Thymus (tissue), 11 donors: ENCODE measurements around the gene RNF150. TPM values are rescaled to one million over a fixed set of nuclear protein-coding genes. Genes with fewer than 3 reads are reported as not detected.
A peak's percentile ranks its signal among the peaks of the same experiment; 100 is the strongest.

Experiments used
- DNase-seq, 9 donors: peaks; one replicate each; pipeline ENCODE4 v3.0.0-alpha.2; 2013; ENCODE audit warnings: low spot score in 9 of 9, low read depth in 6 of 9, missing footprints in 1 of 9
- H3K27ac ChIP-seq, 2 donors: one replicate each; pipeline ENCODE4 v1.5.1; 2013; ENCODE audit warnings: control low read depth in 1 of 2, low read depth in 1 of 2, low read length in 1 of 2, mild to moderate bottlenecking in 1 of 2, moderate library complexity in 1 of 2
- H3K27me3 ChIP-seq, 2 donors: one replicate each; pipeline ENCODE4 v1.5.1; 2013; ENCODE audit warnings: low read length in 1 of 2; ENCODE audit not compliant: control insufficient read depth in 2 of 2, insufficient read depth in 1 of 2
- H3K36me3 ChIP-seq, 2 donors: one replicate each; pipeline ENCODE4 v1.5.1; 2013; ENCODE audit warnings: low read length in 1 of 2, mild to moderate bottlenecking in 1 of 2, moderate library complexity in 1 of 2; ENCODE audit not compliant: control insufficient read depth in 2 of 2, insufficient read depth in 2 of 2
- H3K4me1 ChIP-seq, 2 donors: one replicate each; pipeline ENCODE4 v1.5.1; 2013; ENCODE audit warnings: low read length in 2 of 2; ENCODE audit not compliant: control insufficient read depth in 2 of 2, insufficient read depth in 2 of 2
- H3K4me3 ChIP-seq, 2 donors: one replicate each; pipeline ENCODE4 v1.5.1; 2013; ENCODE audit warnings: low read length in 2 of 2, control low read depth in 1 of 2, mild to moderate bottlenecking in 1 of 2
- H3K9me3 ChIP-seq, 2 donors: one replicate each; pipeline ENCODE4 v1.5.1; 2013; ENCODE audit warnings: low read length in 1 of 2, mild to moderate bottlenecking in 1 of 2; ENCODE audit not compliant: control insufficient read depth in 2 of 2, insufficient read depth in 1 of 2
- WGBS: extraction: QIAGEN DNeasy Blood & Tissue Kit; methylation state at CpG from one replicate; pipeline ENCODE4 v1.1.7; 2013; 5-methylcytosine and 5-hydroxymethylcytosine counted together
- polyA plus RNA-seq: library from polyadenylated mRNA; stranded (reverse); fragments of 200-250 nt; gene quantifications from one replicate; pipeline ENCODE4 v1.2.3, GENCODE V29; 2013
- total RNA-seq: library from RNA; stranded (reverse); fragments of 120-200 nt; gene quantifications from one replicate; pipeline ENCODE4 v1.2.4, GENCODE V29; 2013
- donor health status: healthy.

Gene RNF150
- total and polyA plus RNA-seq, 2 donors: 1.4 to 2.9 TPM

GRCh38 chr4:140994015-140994414, 139.3 kb downstream of the RNF150 start:
- WGBS: 93% methylated on average over 1 of the region's 1 CpG
- no peaks in the 10 kb centered on the region for H3K36me3 ChIP-seq
- no peak overlapping the region for H3K27ac ChIP-seq

GRCh38 chr4:140993370-140993769, 139.9 kb downstream of the RNF150 start:
- Histone ChIP-seq H3K9me3 (no peaks in the 10 kb centered on the region), H3K36me3 (no peaks in the 10 kb centered on the region), H3K4me1 (no peaks in the 10 kb centered on the region), H3K27ac (no peak overlapping the region), H3K4me3 (no peak overlapping the region), H3K27me3 (no peaks in the 10 kb centered on the region)
- DNase-seq: no peak
- 96% methylated on average over 4 of the region's 4 CpGs for WGBS

More at GRCh38 chr4:140994015-140994414, 139.3 kb downstream of the RNF150 start:
- Histone ChIP-seq H3K4me3 (no peak overlapping the region), H3K9me3 (no peaks in the 10 kb centered on the region), H3K4me1 (no peaks in the 10 kb centered on the region), H3K27me3 (no peaks in the 10 kb centered on the region)
- no peak for DNase-seq

DNA sequence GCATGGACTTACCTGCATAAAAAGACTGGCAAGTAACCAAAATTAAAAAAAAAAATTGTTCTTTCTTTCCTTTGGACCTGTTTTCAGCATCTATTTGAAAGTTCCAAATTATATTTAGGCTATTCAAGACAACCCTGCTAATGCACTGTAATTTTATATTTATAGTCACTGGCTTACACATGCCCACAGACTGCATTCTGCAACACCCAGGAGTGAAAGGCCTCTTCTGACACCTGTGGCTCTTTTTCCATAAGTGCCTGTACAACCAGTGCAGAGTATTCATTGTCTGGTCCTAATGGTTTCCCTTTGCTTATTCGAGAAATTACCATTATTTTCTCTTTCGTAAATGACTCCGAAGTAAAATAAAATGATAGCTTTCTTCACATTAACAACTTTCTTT, 143.3 kb downstream of the RNF150 start:
- H3K4me1 ChIP-seq: no peaks in the 10 kb centered on the region
- 98% methylated on average over 3 of the region's 3 CpGs for WGBS
- H3K27me3 ChIP-seq: no peaks in the 10 kb centered on the region
- no peak overlapping the region for H3K4me3 ChIP-seq
- H3K27ac ChIP-seq: no peak overlapping the region
- H3K36me3 ChIP-seq: no peaks in the 10 kb centered on the region
- no peaks in the 10 kb centered on the region for H3K9me3 ChIP-seq
- DNase-seq: no peak

- no peaks in the 10 kb centered on the region for H3K4me1 ChIP-seq
- no peaks in the 10 kb centered on the region for H3K36me3 ChIP-seq
- no peaks in the 10 kb centered on the region for H3K27me3 ChIP-seq
- no peak overlapping the region for H3K27ac ChIP-seq
- H3K4me3 ChIP-seq: no peak overlapping the region
- no peak for DNase-seq
- 95% methylated on average over 5 of the region's 5 CpGs for WGBS
- no peaks in the 10 kb centered on the region for H3K9me3 ChIP-seq
Observed at GRCh38 chr4:140986045-140986444, 147.2 kb downstream of the RNF150 start.

DNA sequence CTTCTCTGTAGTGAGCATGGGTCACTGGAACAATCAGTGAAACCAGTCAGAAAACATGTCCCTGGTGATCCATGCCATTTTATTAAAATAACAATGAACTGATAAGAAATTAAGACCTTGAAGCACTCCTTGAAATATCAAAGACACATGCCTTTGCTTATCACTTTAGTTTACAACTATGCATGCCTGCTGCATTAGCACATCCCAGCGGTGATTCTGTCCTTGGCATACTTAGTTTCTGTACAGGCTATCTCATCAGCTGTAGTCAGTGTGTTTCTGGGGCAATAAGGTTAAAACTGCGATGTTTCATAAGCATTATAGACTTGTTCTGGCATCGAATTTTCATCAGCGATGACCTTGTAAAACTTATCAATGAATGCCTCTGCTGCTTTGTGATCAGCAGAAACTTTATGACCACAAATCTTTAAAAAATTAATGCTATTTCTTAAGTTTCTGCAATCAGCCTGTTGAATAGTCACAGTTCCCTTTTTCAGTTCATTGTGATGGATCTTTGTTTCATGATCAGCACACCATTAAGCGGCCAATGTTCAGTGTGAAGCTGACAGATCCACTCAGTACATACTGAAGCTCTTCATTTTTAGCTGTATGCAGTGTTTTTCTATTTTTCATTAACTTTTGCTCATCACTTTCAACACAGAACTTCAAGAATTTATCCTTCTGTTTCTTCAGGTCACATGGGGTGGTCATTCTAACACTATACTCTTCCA, 150.5 kb downstream of the RNF150 start:
- H3K27me3 ChIP-seq: no peaks in the 10 kb centered on the region
- DNase-seq: no peak
- WGBS: 97% methylated on average over 5 of the region's 5 CpGs
- H3K9me3 ChIP-seq: no peaks in the 10 kb centered on the region
- H3K4me3 ChIP-seq: no peak overlapping the region
- no peak overlapping the region for H3K27ac ChIP-seq
- no peaks in the 10 kb centered on the region for H3K4me1 ChIP-seq
- H3K36me3 ChIP-seq: no peaks in the 10 kb centered on the region

DNA sequence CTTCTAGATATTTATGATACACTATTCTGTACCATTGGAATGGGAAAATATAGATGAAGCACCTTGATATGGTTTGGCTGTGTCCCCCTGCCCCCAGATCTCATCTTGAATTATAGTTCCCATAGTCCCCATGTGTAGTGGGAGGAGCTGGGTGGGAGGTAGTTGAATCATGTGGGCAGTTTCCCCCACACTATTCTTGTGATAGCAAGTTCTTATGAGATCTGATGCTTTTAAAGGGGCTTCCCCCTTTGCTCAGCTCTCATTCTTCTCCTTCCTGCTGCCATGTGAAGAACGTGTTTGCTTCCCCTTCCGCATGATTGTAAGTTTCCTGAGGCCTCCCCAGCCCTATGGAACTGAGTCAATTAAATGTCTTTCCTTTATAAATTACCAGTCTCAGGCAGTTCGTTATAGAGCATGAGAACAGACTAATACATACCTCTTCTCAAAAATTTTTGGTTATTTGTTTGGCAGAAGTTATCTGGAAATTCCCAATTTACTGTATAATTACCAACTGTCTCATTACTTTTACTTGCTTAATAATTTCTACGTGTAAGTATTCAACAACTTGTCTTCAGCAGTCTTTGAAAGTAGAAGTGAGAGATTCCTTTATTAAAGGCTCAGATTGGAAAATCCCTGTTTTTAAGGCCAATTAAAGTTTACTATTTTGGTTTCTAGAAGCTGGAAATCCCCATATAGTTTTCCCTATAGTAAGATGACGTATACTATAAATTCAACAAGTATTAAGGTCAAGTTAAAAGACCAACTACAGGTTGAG, 152.7 kb downstream of the RNF150 start:
- Histone ChIP-seq H3K36me3 (no peaks in the 10 kb centered on the region), H3K27ac (peak overlapping the region in 1 of 2 donors; percentile 62), H3K27me3 (no peaks in the 10 kb centered on the region), H3K4me1 (no peaks in the 10 kb centered on the region), H3K4me3 (no peak overlapping the region), H3K9me3 (no peaks in the 10 kb centered on the region)
- 89% methylated on average over 5 of the region's 5 CpGs for WGBS
- no peak for DNase-seq

- H3K36me3 ChIP-seq: no peaks in the 10 kb centered on the region
- DNase-seq: no peak
- H3K9me3 ChIP-seq: no peaks in the 10 kb centered on the region
- 95% methylated on average over 2 of the region's 2 CpGs for WGBS
- no peak overlapping the region for H3K27ac ChIP-seq
- H3K4me1 ChIP-seq: no peaks in the 10 kb centered on the region
- no peaks in the 10 kb centered on the region for H3K27me3 ChIP-seq
- H3K4me3 ChIP-seq: no peak overlapping the region
Observed at GRCh38 chr4:140976768-140977167, 156.5 kb downstream of the RNF150 start.

DNA sequence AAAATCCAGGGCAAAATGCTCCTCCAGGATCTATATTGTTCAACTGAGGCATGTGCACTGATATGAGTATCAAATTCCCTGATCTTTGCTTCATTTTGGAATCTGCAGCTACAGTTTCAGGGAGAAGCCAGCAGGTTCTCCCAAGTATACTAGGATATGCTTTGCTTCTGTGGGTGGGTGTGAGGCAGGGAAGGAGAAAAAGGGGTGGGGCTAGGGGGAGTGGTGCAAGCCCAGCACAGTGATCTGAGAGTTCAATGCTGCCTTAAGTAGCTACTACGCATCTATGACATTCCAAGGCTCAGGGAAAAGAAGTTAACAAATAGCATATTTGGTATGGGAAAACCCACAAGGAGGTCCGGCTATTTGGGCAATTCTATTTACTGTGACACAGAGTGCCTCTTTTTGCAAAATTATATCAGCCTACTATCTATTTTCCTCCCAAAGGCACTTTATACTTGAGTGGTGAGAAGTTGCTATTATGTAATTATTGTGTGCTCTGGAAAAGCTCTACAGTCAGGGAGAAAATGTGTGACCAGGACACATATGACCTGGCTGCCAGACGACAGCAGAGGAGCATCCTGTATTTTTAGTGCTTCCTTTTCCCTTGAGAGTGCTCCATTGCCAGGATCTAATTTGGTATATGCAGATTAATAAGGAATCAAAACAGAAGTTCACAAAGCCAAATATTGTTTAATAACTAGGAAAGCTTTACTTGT, 162.0 kb downstream of the RNF150 start:
- no peak overlapping the region for H3K4me3 ChIP-seq
- no peak for DNase-seq
- WGBS: 94% methylated on average over 3 of the region's 3 CpGs
- no peak overlapping the region for H3K27ac ChIP-seq
- H3K4me1 ChIP-seq: no peaks in the 10 kb centered on the region
- no peaks in the 10 kb centered on the region for H3K9me3 ChIP-seq
- no peaks in the 10 kb centered on the region for H3K36me3 ChIP-seq
- H3K27me3 ChIP-seq: no peaks in the 10 kb centered on the region

DNA sequence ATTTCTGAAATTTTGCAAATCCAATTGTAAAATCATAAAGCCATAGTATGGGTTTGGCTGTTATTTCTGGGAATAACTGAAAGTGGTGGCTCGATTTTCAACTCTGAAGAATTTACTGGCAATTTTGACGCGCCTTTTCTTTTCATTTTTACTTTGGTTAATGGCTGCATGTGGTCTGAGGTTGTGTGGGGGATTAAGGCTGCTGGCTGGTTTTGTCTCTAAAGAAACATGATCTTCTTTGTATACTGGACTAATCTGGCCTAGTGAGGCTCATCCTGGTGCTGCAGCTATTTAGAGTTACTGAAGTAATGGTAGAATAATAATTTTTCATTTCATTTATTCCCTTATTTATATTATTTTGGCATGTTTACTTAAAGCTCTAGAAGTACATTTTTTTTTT, 164.0 kb downstream of the RNF150 start:
- Histone ChIP-seq H3K36me3 (no peaks in the 10 kb centered on the region), H3K27me3 (no peaks in the 10 kb centered on the region), H3K27ac (no peak overlapping the region), H3K4me3 (no peak overlapping the region), H3K4me1 (no peaks in the 10 kb centered on the region), H3K9me3 (no peaks in the 10 kb centered on the region)
- WGBS: 97% methylated on average over 3 of the region's 3 CpGs
- DNase-seq: no peak
